GM18499 (cell line): ENCODE data around the gene RAB24.
"Not testable (repeated sequence)": the region's sequence is repeated elsewhere in the genome, so short reads cannot be mapped to it uniquely, and the experiment has no call there.

Source experiments
- ATAC-seq: cut with Tn5 transposase; IDR thresholded peaks from one replicate; pipeline ENCODE4 v1.9.1; 2021; ENCODE audit warnings: moderate number of reproducible peaks; ENCODE audit not compliant: insufficient read depth, unreplicated experiment

The RAB24 gene

DNA sequence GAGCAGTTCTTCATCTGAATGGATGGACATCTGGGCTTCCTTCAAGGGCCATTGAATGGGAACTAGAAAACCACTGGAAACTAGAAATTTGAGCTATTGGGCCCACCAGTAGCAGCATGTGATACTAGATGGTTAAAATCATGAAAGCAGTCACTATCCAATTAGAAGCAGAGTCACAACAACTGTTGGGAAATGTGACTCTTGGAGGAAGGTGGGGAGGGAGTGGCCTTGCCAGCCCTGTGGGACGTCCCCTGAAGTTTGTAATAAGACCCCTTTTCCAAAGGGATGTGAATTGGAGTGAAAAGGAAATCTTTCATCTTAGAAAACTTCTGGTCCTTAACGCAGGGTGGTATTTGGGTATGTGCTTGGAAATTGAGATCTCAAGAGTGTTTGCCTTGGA lies 5.6 kb downstream of the RAB24 start:
- no peak for ATAC-seq

GRCh38 chr5:177296581-177296980 lies 6.9 kb downstream of the RAB24 start:
- no peak for ATAC-seq

- no peak for ATAC-seq
Measured at GRCh38 chr5:177295924-177296323, 7.6 kb downstream of the RAB24 start.

DNA sequence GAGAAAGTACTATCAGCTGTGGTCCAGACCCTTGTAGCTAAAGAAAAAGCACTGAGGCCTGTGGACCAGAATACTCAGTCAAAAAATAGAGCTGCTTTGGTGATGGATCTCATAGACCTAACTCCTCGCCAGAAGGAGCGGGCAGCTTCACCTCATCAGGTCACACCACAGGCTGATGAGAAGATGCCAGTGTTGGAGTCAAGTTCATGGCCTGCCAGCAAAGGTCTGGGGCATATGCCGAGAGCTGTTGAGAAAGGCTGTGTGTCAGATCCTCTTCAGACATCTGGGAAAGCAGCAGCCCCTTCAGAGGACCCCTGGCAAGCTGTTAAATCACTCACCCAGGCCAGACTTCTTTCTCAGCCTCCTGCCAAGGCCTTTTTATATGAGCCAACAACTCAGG lies 8.9 kb downstream of the RAB24 start:
- no peak for ATAC-seq

GRCh38 chr5:177293819-177294581 lies 9.5 kb downstream of the RAB24 start:
- no peak for ATAC-seq

- no peak for ATAC-seq
Measured at GRCh38 chr5:177291735-177292134, 11.8 kb downstream of the RAB24 start.

- no peak for ATAC-seq
Measured at GRCh38 chr5:177290816-177291596, 12.5 kb downstream of the RAB24 start.

- ATAC-seq, result no peak
Measured at GRCh38 chr5:177288191-177288590, 15.3 kb downstream of the RAB24 start.

DNA sequence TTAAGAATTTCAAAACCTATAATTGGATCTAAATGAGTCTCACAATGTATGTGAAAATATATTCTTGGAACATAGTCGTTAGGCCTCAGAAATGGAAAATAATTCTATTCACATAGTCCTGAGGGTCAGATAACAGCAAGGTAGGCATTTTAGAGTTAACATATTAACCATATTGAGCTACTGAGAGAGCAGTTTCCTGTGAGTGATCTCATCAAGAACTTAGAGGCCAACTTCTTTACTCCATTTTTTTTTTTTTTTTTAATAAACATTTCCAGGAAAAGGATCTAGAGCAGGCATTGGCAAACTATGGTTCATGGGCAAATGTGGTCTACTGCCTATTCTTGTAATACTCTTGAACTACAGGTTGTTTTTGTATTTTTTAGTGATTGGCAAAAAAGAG lies 26.6 kb downstream of the RAB24 start:
- no peak for ATAC-seq

DNA sequence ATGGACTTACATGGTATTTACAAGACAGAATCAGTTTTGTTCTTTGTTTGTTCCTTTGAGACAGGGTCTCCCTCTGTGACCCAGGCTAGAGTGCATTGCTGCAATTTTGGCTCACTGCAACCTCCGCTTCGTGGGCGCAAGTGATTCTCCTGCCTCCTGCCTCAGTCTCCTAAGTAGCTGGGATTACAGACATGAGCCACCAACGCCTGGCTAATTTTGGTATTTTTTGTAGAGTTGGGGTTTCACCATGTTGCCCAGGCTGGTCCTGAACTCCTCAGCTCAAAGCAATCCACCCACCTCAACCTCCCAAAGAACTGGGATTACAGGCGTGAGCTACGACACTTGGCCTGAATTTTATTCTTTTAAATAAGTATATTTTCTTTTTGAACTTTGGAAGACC lies 27.6 kb downstream of the RAB24 start:
- ATAC-seq, result no peak

DNA sequence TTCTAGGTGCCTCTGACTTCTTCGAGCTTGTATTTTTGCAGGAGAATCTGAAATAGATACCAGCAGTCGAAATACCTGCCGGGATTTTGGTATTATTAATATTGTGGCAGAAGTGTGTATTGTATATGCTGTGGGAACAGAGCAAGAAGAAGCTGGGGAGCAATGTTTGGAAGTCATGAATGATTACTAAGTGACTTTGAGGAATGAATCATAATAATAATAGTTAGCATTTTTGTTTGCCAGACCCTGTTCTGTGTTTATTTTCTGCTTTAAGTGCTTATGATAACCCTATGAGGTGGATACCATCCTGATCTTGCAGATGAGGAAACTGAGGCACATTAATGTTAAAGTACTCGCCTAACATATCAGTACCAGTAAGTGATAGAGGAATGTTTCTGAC lies 32.4 kb downstream of the RAB24 start:
- ATAC-seq, result no peak

DNA sequence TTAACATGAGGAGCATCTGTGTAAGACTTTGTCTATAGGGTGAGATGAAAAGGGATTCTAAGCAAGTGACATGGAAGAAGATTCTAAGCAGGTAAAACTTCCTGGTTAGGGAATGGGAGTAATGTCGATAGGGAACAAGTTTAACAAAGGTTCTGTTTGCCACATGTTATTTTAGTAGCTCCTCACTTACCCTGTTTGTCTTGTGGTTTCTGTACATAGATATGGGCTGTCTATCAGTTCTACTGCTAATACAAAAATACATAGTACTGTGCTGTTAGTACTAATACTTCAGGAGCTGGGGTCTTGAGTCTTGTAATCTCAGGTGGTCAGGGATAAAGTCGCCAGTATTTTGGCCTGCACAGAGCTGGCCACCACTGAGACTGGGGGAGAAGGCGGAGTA lies 32.9 kb downstream of the RAB24 start:
- ATAC-seq, result no peak

DNA sequence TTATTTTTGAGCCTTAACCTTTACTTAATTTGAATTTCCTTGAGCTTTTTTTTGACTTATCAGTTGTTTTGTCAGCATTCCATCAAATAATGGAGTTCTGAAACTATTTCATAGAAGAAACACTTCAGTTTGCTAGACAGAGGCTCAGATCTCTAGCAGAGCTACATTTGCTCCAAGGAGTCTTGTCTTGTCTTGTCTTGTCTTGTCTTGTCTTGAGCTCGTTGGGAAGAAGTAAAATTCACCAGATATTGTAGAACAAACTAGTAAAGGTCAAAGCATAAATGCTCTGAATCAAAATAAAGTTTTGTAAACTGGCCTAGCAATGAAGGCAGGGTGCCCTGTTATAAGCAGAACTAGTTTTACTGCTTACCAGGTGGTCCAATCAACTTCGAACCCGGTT lies 33.5 kb downstream of the RAB24 start:
- ATAC-seq, result no peak

DNA sequence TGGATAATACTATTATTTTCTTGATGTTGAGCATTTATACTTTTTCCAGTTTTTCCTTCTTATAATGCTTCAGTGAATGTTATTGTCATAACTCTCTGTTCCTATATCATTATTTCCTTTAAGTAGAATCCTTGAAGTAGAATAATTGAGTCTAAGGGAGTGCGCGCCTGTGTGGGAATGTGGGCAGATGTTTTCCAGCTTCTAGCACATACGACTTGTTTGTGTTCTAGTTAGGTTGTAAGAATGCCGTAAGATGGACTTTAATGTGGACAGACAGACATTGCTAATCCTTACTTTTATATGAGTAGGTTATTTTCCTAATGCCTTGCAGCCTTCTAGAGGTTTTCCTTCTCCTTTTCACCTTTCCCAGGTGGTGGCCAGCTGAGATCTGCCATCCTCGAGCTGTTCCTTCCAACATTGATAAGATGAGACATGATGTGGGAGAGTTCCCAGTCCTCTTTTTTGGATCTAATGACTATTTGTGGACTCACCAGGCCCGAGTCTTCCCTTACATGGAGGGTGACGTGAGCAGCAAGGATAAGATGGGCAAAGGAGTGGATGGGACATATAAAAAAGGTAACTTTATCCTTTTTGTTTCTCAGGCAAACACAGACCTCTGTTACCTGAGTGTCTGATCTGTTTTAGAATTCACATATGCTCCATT lies 34.2 kb downstream of the RAB24 start:
- ATAC-seq, result no peak

DNA sequence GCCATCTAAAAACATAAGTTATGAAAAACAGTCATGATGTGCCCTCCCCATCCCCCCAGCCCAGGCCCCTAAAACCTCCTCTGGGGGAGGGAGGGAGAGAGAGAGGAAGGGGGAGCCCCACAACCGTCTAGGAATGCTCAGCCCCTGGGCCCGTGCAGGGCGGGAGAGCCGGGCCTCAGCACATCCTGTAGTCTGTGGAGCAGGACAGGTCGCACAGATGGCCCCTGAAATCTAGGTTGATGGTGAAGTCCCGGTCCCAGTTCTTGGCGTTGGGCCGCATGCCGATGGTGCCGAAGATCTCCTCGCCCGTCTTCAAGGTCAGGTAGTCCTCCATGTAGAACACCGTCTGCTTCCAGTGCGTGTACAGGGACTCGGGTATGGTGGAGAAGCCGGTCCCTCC lies 38.1 kb downstream of the RAB24 start:
- ATAC-seq, result no peak

GRCh38 chr5:177264178-177264577 lies 39.3 kb downstream of the RAB24 start:
- no peak for ATAC-seq

GRCh38 chr5:177261510-177261909 lies 42.0 kb downstream of the RAB24 start:
- ATAC-seq, result no peak

- ATAC-seq, result no peak
Measured at GRCh38 chr5:177260961-177261360, 42.6 kb downstream of the RAB24 start.

GRCh38 chr5:177258711-177259110 lies 44.8 kb downstream of the RAB24 start:
- not testable (repeated sequence) for ATAC-seq

DNA sequence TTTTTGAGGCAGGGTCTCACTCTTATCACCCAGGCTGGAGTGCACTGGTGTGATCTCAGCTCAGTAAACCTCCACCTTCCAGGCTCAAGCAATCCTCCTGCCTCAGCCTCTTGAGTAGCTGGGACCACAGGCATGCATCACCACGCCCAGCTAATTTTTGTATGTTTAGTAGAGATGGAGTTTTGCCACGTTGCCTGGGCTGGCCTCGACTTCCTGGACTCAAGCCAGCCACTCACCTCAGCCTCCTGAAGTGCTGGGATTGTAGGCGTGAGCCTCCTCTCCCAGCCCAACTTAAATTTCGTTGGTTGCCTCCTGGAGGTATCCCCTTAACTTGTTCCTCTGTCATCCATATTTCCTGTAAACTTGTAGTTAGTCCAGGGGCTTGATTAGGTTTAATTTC lies 47.2 kb downstream of the RAB24 start:
- ATAC-seq, result no peak

GRCh38 chr5:177253252-177253651 lies 50.3 kb downstream of the RAB24 start:
- no peak for ATAC-seq
